HG03432 (cell line): ENCODE measurements around the gene SUSD6.
"Not testable (repeated sequence)": the region's sequence is repeated elsewhere in the genome, so short reads cannot be mapped to it uniquely, and the experiment has no call there.

ENCODE experiments used
- ATAC-seq: cut with Tn5 transposase; IDR thresholded peaks from one replicate; pipeline ENCODE4 v1.9.1; 2021; ENCODE audit warnings: mild to moderate bottlenecking, moderate library complexity; ENCODE audit not compliant: unreplicated experiment

Gene SUSD6

GRCh38 chr14:69587389-69587788, 24.0 kb upstream of the SUSD6 start:
- no peak for ATAC-seq

DNA sequence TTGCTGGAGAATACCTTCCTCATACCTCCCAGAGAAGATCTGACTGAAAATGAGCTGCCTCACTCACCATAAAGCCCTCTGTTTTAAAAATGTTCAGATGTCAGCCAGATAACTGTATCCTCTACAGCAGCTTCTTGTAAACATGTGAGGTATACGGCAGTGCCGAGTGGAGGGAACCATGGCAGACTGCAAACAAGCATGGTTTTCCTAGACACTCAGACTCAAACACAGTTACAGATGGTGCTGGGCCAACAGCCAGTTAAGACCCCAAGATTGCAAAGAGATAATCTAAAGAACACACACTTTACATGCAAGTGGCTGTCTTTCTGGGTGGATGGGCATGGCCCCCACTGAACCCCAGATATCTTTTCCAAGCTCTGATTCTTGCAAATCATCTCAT, 20.1 kb upstream of the SUSD6 start:
- no peak for ATAC-seq

DNA sequence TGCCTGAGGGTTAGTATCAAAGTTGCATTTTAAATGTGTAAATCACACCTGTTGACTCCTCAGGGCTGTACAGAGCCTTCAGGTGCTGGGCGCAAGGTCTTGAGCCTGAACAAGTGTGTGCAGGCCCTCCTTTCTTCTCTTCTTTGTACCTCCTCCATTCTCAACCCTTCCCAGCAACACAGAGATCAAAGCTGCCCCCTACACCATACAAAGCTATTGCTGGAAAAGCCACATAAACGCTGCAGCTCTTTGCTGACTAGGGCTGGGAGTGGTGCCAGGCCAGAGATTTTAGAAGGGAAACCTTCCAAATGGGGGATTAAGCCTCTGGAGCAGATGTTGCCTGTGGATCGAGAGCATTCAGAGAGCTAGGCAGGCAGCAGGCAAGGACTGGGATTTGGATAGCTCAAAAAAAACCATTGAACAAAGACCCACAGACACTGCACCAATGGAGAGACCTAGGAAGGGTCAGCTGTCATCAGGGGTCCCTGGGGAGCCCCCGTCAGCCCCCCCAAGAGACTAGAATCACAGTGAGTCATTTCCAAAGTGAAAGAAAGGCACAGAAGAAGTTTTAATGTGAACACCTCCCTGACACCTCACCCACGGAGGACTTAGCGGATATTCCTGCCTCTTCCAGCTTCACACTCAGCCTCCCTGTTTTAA, 18.2 kb upstream of the SUSD6 start:
- ATAC-seq = no peak

DNA sequence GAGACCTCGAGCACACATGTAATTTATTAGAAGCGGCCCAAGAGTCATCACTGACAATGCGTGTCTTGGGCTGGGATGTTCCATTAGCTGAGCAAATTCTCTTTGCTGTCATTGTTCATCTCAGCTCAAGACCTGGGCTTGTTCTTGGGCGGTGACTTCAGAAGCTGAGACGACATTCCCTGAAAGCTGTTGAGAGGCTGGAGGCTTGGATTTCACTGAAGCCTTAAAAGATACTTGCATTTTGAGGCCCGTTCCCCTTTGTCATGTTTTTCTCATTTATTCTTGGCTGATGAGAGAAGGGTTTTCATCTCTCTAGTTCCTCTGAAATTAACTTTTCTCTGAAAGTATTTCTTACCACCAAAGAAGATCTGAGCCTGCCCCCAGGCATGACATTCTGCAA, 16.6 kb upstream of the SUSD6 start:
- no peak for ATAC-seq

GRCh38 chr14:69595336-69595735, 16.1 kb upstream of the SUSD6 start:
- ATAC-seq = no peak

GRCh38 chr14:69599431-69599830, 12.0 kb upstream of the SUSD6 start:
- ATAC-seq = not testable (repeated sequence)

DNA sequence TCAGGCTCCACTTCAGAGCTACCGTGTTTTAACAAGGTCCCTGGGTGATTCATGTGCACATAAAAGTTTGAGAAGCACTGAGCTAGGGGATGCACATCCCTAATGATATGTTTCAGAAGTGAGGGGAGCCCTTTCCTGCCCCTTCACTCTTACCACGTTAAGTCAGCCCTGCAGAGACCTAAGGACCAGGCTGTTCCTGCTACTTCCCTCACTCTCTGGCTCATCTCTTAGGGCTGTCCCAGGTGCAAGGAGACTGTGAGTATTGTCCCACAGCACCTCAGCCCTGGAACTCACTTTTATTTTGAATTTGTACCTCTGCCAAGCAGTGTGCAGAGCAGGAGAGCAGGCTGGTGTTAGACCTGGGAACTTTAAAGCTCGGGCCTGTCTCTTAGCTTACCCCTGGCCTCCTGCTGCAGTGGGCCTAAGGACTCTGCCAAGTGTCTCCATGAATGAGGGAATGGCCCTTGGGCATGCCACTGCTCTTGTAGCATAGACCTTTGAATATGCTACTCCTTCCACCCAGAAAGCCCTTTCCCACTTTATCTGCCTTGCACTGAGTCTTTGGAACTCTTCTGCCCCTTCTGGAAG, 11.0 kb upstream of the SUSD6 start:
- no peak for ATAC-seq

DNA sequence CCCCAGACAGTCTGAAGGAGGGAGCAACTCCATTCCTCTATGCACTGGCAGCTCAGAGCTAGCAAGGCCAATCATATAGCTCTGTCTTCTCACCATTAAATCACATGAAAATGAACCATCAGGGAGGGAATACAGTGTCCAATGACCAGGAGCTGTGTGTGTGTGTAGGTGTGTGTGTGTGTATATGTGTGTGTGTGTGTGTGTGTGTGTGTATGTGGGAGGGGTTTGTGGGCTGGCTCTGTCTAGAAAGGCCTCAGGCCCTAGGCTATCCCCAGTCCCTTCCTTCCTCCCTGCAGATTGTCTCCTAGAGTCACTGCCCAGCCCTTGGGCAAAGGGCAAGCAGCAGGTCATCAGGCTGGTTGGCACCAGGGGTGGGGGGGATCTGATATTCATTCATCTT, 5.7 kb upstream of the SUSD6 start:
- no peak for ATAC-seq

- ATAC-seq = no peak
These were observed 4.9 kb upstream of the SUSD6 start for GRCh38 chr14:69606258-69607184.

DNA sequence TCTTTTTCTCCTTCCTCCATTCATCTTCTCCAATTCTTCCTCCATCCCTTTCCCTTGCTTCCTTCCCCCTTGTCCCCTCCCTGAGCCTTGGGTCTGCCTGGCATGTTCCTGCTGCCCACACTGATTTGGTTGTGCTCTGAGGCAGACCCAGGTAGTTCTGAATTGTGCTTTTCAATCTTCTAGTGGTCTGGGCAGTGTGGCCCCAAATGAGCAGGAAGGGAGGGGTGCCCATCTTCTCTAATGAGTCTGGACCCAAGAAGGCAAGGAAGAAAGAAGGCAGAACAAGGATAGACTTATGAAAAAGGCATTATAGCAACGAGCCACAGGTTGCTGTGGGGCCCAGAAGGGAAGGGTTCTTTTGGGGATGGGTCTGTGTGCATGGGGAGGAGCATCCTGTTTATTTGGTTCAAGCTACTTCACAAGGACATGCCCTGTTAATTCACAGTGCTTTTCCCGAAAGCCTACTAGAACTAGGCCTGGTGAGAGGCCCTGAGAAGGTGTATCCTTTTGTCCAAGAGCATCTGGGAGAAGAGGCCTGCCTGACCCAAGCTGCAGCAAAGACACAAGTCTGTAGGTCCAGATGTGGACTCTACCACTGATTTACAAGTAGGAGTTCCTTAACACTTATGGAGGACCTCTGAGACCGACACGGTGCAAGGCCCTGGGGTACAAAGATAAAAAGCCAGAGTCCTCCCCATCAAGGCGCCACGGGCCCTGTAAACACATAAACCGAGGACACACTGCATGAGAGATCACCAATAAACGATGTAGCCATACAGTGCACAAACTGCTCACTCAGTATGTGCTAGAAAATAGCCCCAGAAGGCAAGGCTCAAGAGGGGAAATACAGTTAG, 1.1 kb upstream of the SUSD6 start:
- ATAC-seq = no peak

GRCh38 chr14:69610874-69611171, 573 bp upstream of the SUSD6 start:
- no peak for ATAC-seq

- ATAC-seq = peak; percentile 18
These were observed 802 bp downstream of the SUSD6 start for GRCh38 chr14:69612014-69612782.

DNA sequence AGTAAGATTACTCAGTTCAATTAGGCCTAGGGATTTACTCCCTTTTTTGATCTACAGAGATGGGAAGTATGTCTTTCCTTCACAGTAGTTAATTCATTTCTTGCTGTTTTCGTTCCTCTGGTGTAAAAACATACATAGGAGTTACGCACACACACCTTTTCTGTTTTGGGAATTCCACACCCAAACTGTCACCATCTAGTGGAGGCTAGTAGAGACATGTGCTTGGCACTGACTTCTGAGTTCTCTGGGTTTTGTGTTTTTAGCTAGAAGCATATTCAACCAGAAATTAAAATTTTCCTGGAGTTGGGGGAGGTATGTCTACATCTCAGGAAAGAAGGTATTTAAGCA, 1.4 kb downstream of the SUSD6 start:
- no peak for ATAC-seq

DNA sequence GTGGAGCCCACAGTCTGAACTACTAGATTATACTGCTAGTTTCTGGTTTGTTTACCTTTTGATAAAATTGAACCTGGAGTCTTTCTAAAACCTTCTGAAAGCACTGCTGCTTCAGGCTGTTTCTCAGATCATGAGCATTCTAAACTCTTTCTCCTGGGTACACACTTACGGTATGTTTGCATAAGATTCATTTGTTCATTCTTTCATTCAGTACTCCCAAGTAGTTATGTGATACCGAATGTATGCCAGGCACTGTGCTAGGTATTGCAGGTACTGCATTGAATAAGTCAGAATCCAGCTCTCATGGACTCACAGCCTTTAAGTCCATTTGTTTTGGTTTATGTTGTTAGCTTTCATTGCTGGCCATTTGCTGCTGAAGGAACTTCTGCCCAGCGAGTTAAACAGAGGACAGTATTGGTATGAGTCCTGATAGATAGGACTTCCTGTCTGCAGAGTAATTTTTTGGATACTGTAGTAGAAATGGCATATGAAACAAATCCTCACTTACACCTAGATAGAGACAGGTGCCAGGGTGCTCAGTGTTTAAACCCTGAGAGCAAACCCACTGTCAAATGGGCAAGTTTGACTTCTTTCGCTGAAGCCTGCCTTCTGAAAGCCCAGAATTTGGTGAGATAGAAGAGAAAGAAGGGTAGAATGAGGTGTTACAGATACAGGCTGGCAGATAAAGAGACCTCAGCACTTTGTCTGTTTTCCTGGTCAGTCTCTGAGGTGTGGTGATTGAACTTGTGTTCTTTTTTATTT, 2.1 kb downstream of the SUSD6 start:
- ATAC-seq = no peak

DNA sequence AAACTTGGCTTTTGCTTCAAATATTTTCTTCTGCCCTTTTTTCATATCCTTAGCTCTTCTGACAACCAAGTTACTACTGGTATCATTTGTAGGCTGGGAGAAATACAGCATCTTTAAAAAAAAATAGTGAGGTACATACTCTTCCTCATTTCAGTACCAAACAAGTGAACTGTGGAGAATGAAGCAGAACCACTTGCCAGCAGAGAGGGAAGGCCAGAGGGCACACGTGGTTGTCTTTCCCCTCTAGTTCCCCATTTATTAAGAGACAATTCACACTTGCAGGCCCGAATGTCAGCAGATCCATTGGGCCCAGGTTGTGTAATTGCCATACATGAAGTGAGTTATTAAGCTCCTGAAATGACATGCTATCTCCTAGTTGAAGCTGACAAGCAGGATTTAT, 3.2 kb downstream of the SUSD6 start:
- no peak for ATAC-seq

- no peak for ATAC-seq
These were observed 3.7 kb downstream of the SUSD6 start for GRCh38 chr14:69615121-69615495.

GRCh38 chr14:69615496-69616407, 4.4 kb downstream of the SUSD6 start:
- ATAC-seq = peak; percentile 44

- no peak for ATAC-seq
These were observed 5.0 kb downstream of the SUSD6 start for GRCh38 chr14:69616408-69616773.

GRCh38 chr14:69617796-69618195, 6.4 kb downstream of the SUSD6 start:
- no peak for ATAC-seq
